Fibroblast of skin of back (primary cell): ENCODE data around the gene BZW2.
"Not testable (repeated sequence)": the region's sequence is repeated elsewhere in the genome, so short reads cannot be mapped to it uniquely, and the experiment has no call there.

ENCODE experiments used
- DNase-seq: peaks from one replicate; pipeline ENCODE4 v3.0.0-alpha.2; 2013

The BZW2 gene

GRCh38 chr7:16646472-16647072, 591 bp downstream of the BZW2 start:
- DNase-seq: peak; percentile 31

- no peak for DNase-seq
These were observed 1.5 kb downstream of the BZW2 start for GRCh38 chr7:16647435-16647960.

- no peak for DNase-seq
These were observed 2.6 kb downstream of the BZW2 start for GRCh38 chr7:16648551-16648950.

- DNase-seq: no peak
These were observed 3.2 kb downstream of the BZW2 start for GRCh38 chr7:16649196-16649595.

GRCh38 chr7:16650266-16650665, 4.3 kb downstream of the BZW2 start:
- DNase-seq: no peak

- no peak for DNase-seq
These were observed 5.6 kb downstream of the BZW2 start for GRCh38 chr7:16651396-16652239.

- no peak for DNase-seq
These were observed 6.2 kb downstream of the BZW2 start for GRCh38 chr7:16652240-16652583.

GRCh38 chr7:16652888-16653287, 6.9 kb downstream of the BZW2 start:
- no peak for DNase-seq

GRCh38 chr7:16655394-16655793, 9.4 kb downstream of the BZW2 start:
- DNase-seq: no peak

- DNase-seq: no peak
These were observed 10.2 kb downstream of the BZW2 start for GRCh38 chr7:16656141-16656540.

GRCh38 chr7:16657656-16658279, 11.8 kb downstream of the BZW2 start:
- peak; percentile 82 for DNase-seq

- not testable (repeated sequence) for DNase-seq
These were observed 14.0 kb downstream of the BZW2 start for GRCh38 chr7:16659854-16660497.

- DNase-seq: peak; percentile 81
These were observed 14.9 kb downstream of the BZW2 start for GRCh38 chr7:16660702-16661464.

- no peak for DNase-seq
These were observed 15.9 kb downstream of the BZW2 start for GRCh38 chr7:16661924-16662323.

GRCh38 chr7:16667355-16667754, 21.4 kb downstream of the BZW2 start:
- no peak for DNase-seq

GRCh38 chr7:16668049-16668858, 22.3 kb downstream of the BZW2 start:
- peak; percentile 90 for DNase-seq

- DNase-seq: no peak
These were observed 23.0 kb downstream of the BZW2 start for GRCh38 chr7:16668978-16669377.

GRCh38 chr7:16669581-16669980, 23.6 kb downstream of the BZW2 start:
- peak; percentile 56 for DNase-seq

GRCh38 chr7:16670021-16670420, 24.0 kb downstream of the BZW2 start:
- peak; percentile 47 for DNase-seq

GRCh38 chr7:16670731-16671344, 24.9 kb downstream of the BZW2 start:
- DNase-seq: no peak

- DNase-seq: no peak
These were observed 25.8 kb downstream of the BZW2 start for GRCh38 chr7:16671811-16672210.
